ENCODE data around the gene LCN1. TPM values are rescaled to one million over a fixed set of nuclear protein-coding genes. Genes with fewer than 3 reads are reported as not detected.
A peak's percentile ranks its signal among the peaks of the same experiment; 100 is the strongest.

LCN1 gene
- polyA plus RNA-seq, 3 donors = not detected

DNA sequence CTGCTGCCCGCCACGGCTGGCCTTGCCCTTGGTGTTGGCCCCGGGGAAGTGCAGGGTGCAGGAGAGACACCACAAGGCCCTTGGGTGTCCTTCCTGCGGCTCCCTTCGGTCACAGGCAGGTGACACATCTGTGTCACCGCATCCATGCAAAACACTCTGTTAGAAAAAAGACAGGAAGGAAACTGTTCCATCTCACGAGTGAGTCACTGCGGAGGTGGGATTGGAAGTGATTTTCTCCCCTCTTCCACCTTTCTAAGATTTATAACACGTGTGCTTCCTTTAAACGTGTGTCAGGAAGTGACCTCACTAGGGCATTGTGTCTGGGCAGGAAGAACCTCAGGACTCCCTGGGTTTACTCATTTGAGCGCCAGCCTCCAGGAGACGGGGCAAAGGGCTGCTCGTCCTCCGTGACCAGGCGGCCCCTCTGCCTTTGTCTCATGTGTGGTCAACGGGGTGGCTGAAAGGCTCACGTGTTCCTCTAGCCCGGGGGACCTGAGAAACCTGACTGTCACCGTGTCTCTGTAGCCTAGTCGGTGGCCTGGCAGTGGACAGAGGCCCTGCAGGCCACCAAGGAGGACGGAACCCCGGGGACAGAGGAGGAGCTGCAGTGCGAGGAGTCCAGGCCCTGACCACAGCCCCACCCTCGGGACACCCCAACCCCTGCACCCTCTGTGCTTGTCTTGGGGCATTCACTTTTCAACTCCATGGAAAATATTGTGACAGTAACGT lies 4.9 kb upstream of the LCN1 start:
- Histone ChIP-seq H3K27ac (ENCODE audit: low read depth in 1 of 2, low read length in 2 of 2) (no peak overlapping the region), H3K4me2 (replicated peaks; ENCODE audit: extremely low read depth, low read length, poor library complexity, severe bottlenecking) (no peak overlapping the region), H3K79me2 (ENCODE audit: insufficient read depth, low read length) (no peaks in the 10 kb centered on the region), H2AFZ (ENCODE audit: insufficient read depth, low read depth, low read length, poor library complexity, severe bottlenecking) (no peak overlapping the region), H3K9ac (ENCODE audit: insufficient read depth, low read length, poor library complexity, severe bottlenecking) (no peak overlapping the region), H3K36me3 (replicated peaks in 1 of 2; ENCODE audit: control insufficient read depth in 1 of 2, insufficient read depth in 2 of 2, low read length in 2 of 2) (no peaks in the 10 kb centered on the region), H3K9me3 (replicated peaks in 1 of 2; ENCODE audit: control insufficient read depth in 1 of 2, insufficient read depth in 1 of 2, low read length in 2 of 2) (no peaks in the 10 kb centered on the region), H3K27me3 (ENCODE audit: control insufficient read depth in 2 of 2, insufficient read depth in 2 of 2, low read length in 2 of 2) (no peaks in the 10 kb centered on the region), H4K20me1 (ENCODE audit: insufficient read depth, low read length) (no peaks in the 10 kb centered on the region), H3K4me3 (replicated peaks in 1 of 3; ENCODE audit: low read depth in 2 of 3, low read length in 3 of 3) (no peak overlapping the region), H3K4me1 (ENCODE audit: control insufficient read depth in 1 of 2, insufficient read depth in 2 of 2, low read length in 2 of 2) (no peaks in the 10 kb centered on the region)
- Mint-ChIP-seq H3K4me1 (peaks cover 3% of the 10 kb centered on the region), H3K27ac (no peak overlapping the region), H3K27me3 (ENCODE audit: low read depth in 3 of 3) (peaks cover 13 to 22% (median 18%) of the 10 kb centered on the region in 3 donors), H3K9me3 (peaks cover 0 to 2% (median 0%) of the 10 kb centered on the region in 7 donors), H3K4me3 (peak overlapping the region in 1 of 2 donors; percentile 20), H3K36me3 (no peaks in the 10 kb centered on the region)
- TF ChIP-seq, protein P1, sequence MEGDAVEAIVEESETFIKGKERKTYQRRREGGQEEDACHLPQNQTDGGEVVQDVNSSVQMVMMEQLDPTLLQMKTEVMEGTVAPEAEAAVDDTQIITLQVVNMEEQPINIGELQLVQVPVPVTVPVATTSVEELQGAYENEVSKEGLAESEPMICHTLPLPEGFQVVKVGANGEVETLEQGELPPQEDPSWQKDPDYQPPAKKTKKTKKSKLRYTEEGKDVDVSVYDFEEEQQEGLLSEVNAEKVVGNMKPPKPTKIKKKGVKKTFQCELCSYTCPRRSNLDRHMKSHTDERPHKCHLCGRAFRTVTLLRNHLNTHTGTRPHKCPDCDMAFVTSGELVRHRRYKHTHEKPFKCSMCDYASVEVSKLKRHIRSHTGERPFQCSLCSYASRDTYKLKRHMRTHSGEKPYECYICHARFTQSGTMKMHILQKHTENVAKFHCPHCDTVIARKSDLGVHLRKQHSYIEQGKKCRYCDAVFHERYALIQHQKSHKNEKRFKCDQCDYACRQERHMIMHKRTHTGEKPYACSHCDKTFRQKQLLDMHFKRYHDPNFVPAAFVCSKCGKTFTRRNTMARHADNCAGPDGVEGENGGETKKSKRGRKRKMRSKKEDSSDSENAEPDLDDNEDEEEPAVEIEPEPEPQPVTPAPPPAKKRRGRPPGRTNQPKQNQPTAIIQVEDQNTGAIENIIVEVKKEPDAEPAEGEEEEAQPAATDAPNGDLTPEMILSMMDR (IDR thresholded peaks at IDR 0.05) = no peak
- intact Hi-C loops (cut with micrococcal nuclease) = no loop called here
- no peak for DNase-seq
- 62% methylated on average over 20 of the region's 25 CpGs for WGBS (ENCODE audit: insufficient coverage)

DNA sequence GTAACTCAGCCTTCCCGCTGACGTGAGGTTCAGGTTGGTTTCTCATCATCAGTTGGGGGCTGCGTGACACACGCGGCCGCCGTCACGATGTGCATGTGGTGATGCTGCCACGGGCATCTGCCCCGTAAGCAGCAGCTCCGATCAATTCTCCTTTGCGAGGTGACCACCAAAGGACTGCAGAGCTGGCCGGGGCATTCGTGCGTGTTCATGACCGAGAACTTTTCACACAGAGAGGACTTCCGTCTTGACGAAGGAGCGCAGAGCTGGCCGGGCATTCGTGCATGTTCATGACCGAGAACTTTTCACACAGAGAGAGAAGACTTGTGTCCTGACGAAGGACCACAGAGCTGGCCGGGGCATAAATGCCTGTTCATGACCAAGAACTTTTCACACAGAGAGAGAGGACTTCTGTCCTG lies 3.8 kb upstream of the LCN1 start:
- Histone ChIP-seq H3K4me1 (ENCODE audit: control insufficient read depth in 1 of 2, insufficient read depth in 2 of 2, low read length in 2 of 2) (no peaks in the 10 kb centered on the region), H3K4me3 (replicated peaks in 1 of 3; ENCODE audit: low read depth in 2 of 3, low read length in 3 of 3) (no peak overlapping the region), H4K20me1 (ENCODE audit: insufficient read depth, low read length) (no peaks in the 10 kb centered on the region), H3K9ac (ENCODE audit: insufficient read depth, low read length, poor library complexity, severe bottlenecking) (no peak overlapping the region), H3K36me3 (replicated peaks in 1 of 2; ENCODE audit: control insufficient read depth in 1 of 2, insufficient read depth in 2 of 2, low read length in 2 of 2) (no peaks in the 10 kb centered on the region), H3K79me2 (ENCODE audit: insufficient read depth, low read length) (no peaks in the 10 kb centered on the region), H3K27ac (ENCODE audit: low read depth in 1 of 2, low read length in 2 of 2) (no peak overlapping the region), H3K4me2 (replicated peaks; ENCODE audit: extremely low read depth, low read length, poor library complexity, severe bottlenecking) (no peak overlapping the region), H3K9me3 (replicated peaks in 1 of 2; ENCODE audit: control insufficient read depth in 1 of 2, insufficient read depth in 1 of 2, low read length in 2 of 2) (no peaks in the 10 kb centered on the region), H2AFZ (ENCODE audit: insufficient read depth, low read depth, low read length, poor library complexity, severe bottlenecking) (no peak overlapping the region), H3K27me3 (ENCODE audit: control insufficient read depth in 2 of 2, insufficient read depth in 2 of 2, low read length in 2 of 2) (no peaks in the 10 kb centered on the region)
- no peak for DNase-seq
- TF ChIP-seq, protein P1 (IDR thresholded peaks at IDR 0.05) = no peak
- peaks cover 13 to 22% (median 14%) of the 10 kb centered on the region in 3 donors for H3K27me3 Mint-ChIP-seq (ENCODE audit: low read depth in 3 of 3)
- no peak overlapping the region for H3K27ac Mint-ChIP-seq
- no peaks in the 10 kb centered on the region for H3K4me1 Mint-ChIP-seq
- intact Hi-C loops (cut with micrococcal nuclease) = no loop called here
- 95% methylated on average over 24 of the region's 24 CpGs for WGBS (ENCODE audit: insufficient coverage)
- peaks cover 0 to 2% (median 0%) of the 10 kb centered on the region in 7 donors for H3K9me3 Mint-ChIP-seq
- H3K4me3 Mint-ChIP-seq = no peak overlapping the region
- no peaks in the 10 kb centered on the region for H3K36me3 Mint-ChIP-seq

Data from CD14-positive monocyte (primary cell).